ENCODE measurements around the gene NEK10. TPM values are rescaled to one million over a fixed set of nuclear protein-coding genes. Genes with fewer than 3 reads are reported as not detected.

Gene NEK10
- total RNA-seq, 1 experiment from 2014 or later, result 1.7 TPM

DNA sequence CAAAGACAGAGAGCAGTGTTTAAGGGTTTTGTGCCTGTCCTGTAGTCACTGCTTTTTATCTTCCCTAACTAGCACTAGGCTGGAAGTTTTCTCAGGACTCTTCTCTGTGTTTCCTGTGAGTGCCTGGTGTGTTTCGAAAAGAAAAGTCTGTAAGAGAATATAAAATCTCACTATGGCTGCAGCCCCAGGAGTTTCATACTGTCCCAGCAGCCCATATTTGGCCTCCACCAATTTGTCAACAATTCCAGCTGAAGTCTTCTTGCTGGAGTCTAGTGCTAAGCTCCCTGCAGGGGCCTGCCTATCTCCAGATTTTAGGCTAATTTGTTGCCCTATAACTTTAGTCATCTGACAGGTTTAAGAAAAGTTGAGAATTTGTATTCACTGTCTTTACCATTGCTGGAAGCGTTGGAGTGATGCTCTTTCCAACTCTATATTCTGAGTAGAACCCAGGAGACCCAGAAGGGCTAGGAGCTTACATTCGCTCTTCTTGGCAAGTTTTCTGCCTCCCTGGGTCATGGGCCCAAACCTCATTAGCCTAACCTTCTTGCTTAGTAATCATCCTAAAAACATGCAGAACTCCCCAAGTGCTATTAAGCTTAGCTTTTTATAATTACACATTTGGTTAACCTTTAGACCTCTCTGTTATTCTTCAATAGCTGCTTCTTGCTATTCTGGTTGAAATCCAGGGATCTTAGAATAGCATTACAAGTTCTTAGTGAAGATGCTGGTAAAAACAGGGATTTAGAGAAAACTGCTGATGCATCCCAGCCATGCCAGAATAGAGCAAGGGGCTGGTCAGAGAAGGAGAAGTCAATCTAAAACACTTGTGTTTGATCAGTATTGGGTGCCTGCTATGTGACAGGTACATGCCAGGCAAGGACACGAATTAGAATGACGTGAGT, 283.1 kb downstream of the NEK10 start:
- Mint-ChIP-seq H3K27ac (ENCODE audit: unreplicated experiment) (no peak overlapping the region), H3K27me3 (ENCODE audit: unreplicated experiment) (no peaks in the 10 kb centered on the region), H3K4me3 (ENCODE audit: low read depth, unreplicated experiment) (no peak overlapping the region), H3K36me3 (ENCODE audit: insufficient read depth, unreplicated experiment) (no peaks in the 10 kb centered on the region), H3K4me1 (ENCODE audit: low read depth, unreplicated experiment) (no peaks in the 10 kb centered on the region), H3K9me3 (ENCODE audit: low read depth, unreplicated experiment) (no peaks in the 10 kb centered on the region)
- CTCF ChIA-PET, result no interaction called here
- intact Hi-C loops (cut with micrococcal nuclease; ENCODE audit: unreplicated experiment), result no loop called here
- no TSS peak for BruUV-seq (replicated peaks)
- TF ChIP-seq, protein P1, sequence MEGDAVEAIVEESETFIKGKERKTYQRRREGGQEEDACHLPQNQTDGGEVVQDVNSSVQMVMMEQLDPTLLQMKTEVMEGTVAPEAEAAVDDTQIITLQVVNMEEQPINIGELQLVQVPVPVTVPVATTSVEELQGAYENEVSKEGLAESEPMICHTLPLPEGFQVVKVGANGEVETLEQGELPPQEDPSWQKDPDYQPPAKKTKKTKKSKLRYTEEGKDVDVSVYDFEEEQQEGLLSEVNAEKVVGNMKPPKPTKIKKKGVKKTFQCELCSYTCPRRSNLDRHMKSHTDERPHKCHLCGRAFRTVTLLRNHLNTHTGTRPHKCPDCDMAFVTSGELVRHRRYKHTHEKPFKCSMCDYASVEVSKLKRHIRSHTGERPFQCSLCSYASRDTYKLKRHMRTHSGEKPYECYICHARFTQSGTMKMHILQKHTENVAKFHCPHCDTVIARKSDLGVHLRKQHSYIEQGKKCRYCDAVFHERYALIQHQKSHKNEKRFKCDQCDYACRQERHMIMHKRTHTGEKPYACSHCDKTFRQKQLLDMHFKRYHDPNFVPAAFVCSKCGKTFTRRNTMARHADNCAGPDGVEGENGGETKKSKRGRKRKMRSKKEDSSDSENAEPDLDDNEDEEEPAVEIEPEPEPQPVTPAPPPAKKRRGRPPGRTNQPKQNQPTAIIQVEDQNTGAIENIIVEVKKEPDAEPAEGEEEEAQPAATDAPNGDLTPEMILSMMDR (IDR thresholded peaks at IDR 0.05; ENCODE audit: unreplicated experiment), result no peak
- DNase-seq, result no peak

DNA sequence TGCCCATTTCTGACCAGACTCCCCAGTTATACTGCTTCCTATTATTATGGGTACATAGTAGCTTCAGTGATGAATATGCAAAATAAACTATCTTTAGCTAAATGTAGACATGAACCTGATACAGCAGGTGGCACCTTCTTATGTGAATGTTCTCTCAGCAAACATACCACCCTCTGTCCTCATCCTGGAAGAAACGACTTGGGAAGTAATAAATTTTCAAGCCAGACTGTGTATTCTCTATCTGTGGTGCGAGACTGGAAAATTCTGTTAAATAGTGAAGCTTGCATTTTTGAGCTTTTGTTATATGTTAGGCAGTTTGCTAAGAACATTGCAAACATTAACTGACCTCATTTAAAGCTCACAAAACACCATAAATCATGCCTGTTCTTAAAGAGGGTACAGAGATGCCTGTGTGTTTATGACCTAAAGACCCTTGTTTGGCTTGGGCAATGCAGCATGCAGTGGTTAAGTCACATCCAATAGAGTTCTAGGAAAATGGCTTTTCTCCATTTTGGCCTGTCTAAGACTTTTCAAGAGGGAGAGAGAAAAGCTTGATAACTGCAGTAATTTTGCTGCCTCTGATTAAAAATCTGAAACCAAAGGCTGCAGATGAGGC, 287.1 kb downstream of the NEK10 start:
- intact Hi-C loops (cut with micrococcal nuclease; ENCODE audit: unreplicated experiment), result no loop called here
- Mint-ChIP-seq H3K4me3 (ENCODE audit: low read depth, unreplicated experiment) (no peak overlapping the region), H3K9me3 (ENCODE audit: low read depth, unreplicated experiment) (no peaks in the 10 kb centered on the region), H3K27me3 (ENCODE audit: unreplicated experiment) (no peaks in the 10 kb centered on the region), H3K36me3 (ENCODE audit: insufficient read depth, unreplicated experiment) (no peaks in the 10 kb centered on the region), H3K27ac (ENCODE audit: unreplicated experiment) (no peak overlapping the region), H3K4me1 (ENCODE audit: low read depth, unreplicated experiment) (no peaks in the 10 kb centered on the region)
- CTCF ChIA-PET, result no interaction called here
- TF ChIP-seq, protein P1 (IDR thresholded peaks at IDR 0.05; ENCODE audit: unreplicated experiment), result no peak
- no peak for DNase-seq
- no TSS peak for BruUV-seq (replicated peaks)

DNA sequence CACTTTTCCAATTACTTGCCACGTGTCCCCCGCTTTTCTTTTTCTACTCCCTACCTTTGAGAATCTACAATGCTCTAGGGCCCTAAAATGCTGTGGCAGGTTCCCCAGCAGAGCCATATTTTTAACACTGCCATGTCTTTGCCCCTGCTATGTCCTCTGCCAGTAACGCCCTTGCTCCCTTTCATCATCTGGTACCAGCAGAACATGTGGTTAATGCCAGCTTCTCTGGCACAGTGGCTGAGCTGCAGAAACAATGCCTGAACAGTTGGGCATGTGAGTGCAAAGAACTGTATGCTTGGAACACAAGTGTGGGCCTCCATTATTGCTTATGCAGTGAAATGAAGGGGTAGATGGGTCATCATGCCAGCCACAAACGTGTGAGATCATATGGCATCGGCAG, 287.6 kb downstream of the NEK10 start:
- BruUV-seq (replicated peaks), result no TSS peak
- no peaks in the 10 kb centered on the region for H3K9me3 Mint-ChIP-seq (ENCODE audit: low read depth, unreplicated experiment)
- no peaks in the 10 kb centered on the region for H3K27me3 Mint-ChIP-seq (ENCODE audit: unreplicated experiment)
- no peak overlapping the region for H3K4me3 Mint-ChIP-seq (ENCODE audit: low read depth, unreplicated experiment)
- H3K4me1 Mint-ChIP-seq (ENCODE audit: low read depth, unreplicated experiment), result no peaks in the 10 kb centered on the region
- TF ChIP-seq, protein P1 (IDR thresholded peaks at IDR 0.05; ENCODE audit: unreplicated experiment), result no peak
- DNase-seq, result no peak
- CTCF ChIA-PET, result no interaction called here
- H3K36me3 Mint-ChIP-seq (ENCODE audit: insufficient read depth, unreplicated experiment), result no peaks in the 10 kb centered on the region
- H3K27ac Mint-ChIP-seq (ENCODE audit: unreplicated experiment), result no peak overlapping the region
- intact Hi-C loops (cut with micrococcal nuclease; ENCODE audit: unreplicated experiment), result no loop called here

DNA sequence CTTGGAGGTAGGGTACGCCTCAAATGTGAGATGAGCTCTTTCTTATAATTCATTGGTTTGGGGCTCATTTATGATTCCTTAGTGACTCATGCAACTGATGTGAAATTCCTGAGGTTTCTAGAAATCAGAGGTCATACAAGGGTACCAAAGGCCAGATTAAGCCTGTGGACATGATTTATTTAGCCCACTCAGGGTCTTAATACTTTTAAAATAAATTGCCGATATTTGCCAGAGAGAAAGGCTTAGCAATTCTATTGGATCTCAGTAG, 289.0 kb downstream of the NEK10 start:
- no peaks in the 10 kb centered on the region for H3K36me3 Mint-ChIP-seq (ENCODE audit: insufficient read depth, unreplicated experiment)
- no peak overlapping the region for H3K4me3 Mint-ChIP-seq (ENCODE audit: low read depth, unreplicated experiment)
- no peak for DNase-seq
- CTCF ChIA-PET, result no interaction called here
- TF ChIP-seq, protein P1 (IDR thresholded peaks at IDR 0.05; ENCODE audit: unreplicated experiment), result no peak
- H3K27ac Mint-ChIP-seq (ENCODE audit: unreplicated experiment), result no peak overlapping the region
- no peaks in the 10 kb centered on the region for H3K9me3 Mint-ChIP-seq (ENCODE audit: low read depth, unreplicated experiment)
- no peaks in the 10 kb centered on the region for H3K4me1 Mint-ChIP-seq (ENCODE audit: low read depth, unreplicated experiment)
- BruUV-seq (replicated peaks), result no TSS peak
- intact Hi-C loops (cut with micrococcal nuclease; ENCODE audit: unreplicated experiment), result no loop called here
- H3K27me3 Mint-ChIP-seq (ENCODE audit: unreplicated experiment), result no peaks in the 10 kb centered on the region
